GM18505 (cell line): ENCODE data around the gene ZRANB1.
"Not testable (repeated sequence)": the region's sequence is repeated elsewhere in the genome, so short reads cannot be mapped to it uniquely, and the experiment has no call there.

ENCODE experiments used
- ATAC-seq: cut with Tn5 transposase; IDR thresholded peaks from one replicate; pipeline ENCODE4 v1.9.1; 2021; ENCODE audit not compliant: unreplicated experiment
- POLR2A ChIP-seq: IDR thresholded peaks from 4 replicates; pipeline ENCODE4 v1.6.1; 2011; ENCODE audit warnings: borderline replicate concordance; ENCODE audit not compliant: insufficient read depth, insufficient read length; ENCODE audit errors: extremely low read depth

The ZRANB1 gene

GRCh38 chr10:124913167-124913566, 28.8 kb upstream of the ZRANB1 start:
- no peak for ATAC-seq
- TF ChIP-seq POLR2A: no peak

GRCh38 chr10:124914398-124914797, 27.5 kb upstream of the ZRANB1 start:
- ATAC-seq: not testable (repeated sequence)

- ATAC-seq: no peak
- no peak for TF ChIP-seq POLR2A
Measured at GRCh38 chr10:124916098-124916584, 25.8 kb upstream of the ZRANB1 start.

GRCh38 chr10:124916585-124917427, 25.1 kb upstream of the ZRANB1 start:
- TF ChIP-seq POLR2A: peak; percentile 95
- peak; percentile 95 for ATAC-seq

GRCh38 chr10:124917428-124918190, 24.3 kb upstream of the ZRANB1 start:
- no peak for TF ChIP-seq POLR2A
- peak; percentile 4 for ATAC-seq

- no peak for TF ChIP-seq POLR2A
Measured at GRCh38 chr10:124918191-124918830, 23.6 kb upstream of the ZRANB1 start.

GRCh38 chr10:124918906-124919305, 23.0 kb upstream of the ZRANB1 start:
- ATAC-seq: no peak
- no peak for TF ChIP-seq POLR2A

More at GRCh38 chr10:124918191-124918830, 23.6 kb upstream of the ZRANB1 start:
- no peak for ATAC-seq

GRCh38 chr10:124921261-124921660, 20.7 kb upstream of the ZRANB1 start:
- ATAC-seq: no peak
- no peak for TF ChIP-seq POLR2A

GRCh38 chr10:124923684-124924083, 18.2 kb upstream of the ZRANB1 start:
- TF ChIP-seq POLR2A: no peak
- ATAC-seq: no peak

- no peak for TF ChIP-seq POLR2A
Measured at GRCh38 chr10:124926548-124926947, 15.4 kb upstream of the ZRANB1 start.

GRCh38 chr10:124928087-124928486, 13.8 kb upstream of the ZRANB1 start:
- ATAC-seq: no peak
- TF ChIP-seq POLR2A: no peak

More at GRCh38 chr10:124926548-124926947, 15.4 kb upstream of the ZRANB1 start:
- ATAC-seq: no peak

GRCh38 chr10:124928545-124928944, 13.4 kb upstream of the ZRANB1 start:
- no peak for ATAC-seq
- no peak for TF ChIP-seq POLR2A

- ATAC-seq: no peak
- TF ChIP-seq POLR2A: no peak
Measured at GRCh38 chr10:124935946-124936345, 6.0 kb upstream of the ZRANB1 start.
